Tibial nerve (tissue), 4 donors: Measurements from ENCODE around the gene TCF12.

Experiments used
- EP300 ChIP-seq, 2 donors: sonication (generic); formaldehyde crosslinking; IDR thresholded peaks; one replicate each; pipeline ENCODE4 v1.6.1; 2017; ENCODE audit warnings: antibody characterized with exemption in 2 of 2, mild to moderate bottlenecking in 1 of 2
- TF ChIP-seq, protein P1 (sequence below), 5 experiments: fragments of 200-600 bp in 3 of 5; fragments of 450-650 bp in 2 of 5; sonication (generic) in 3 of 5; IDR thresholded peaks; one replicate each; pipeline ENCODE4 v1.5.1; 2016 to 2019; ENCODE audit warnings: antibody characterized with exemption in 5 of 5, mild to moderate bottlenecking in 3 of 5, moderate library complexity in 2 of 5

DNA sequence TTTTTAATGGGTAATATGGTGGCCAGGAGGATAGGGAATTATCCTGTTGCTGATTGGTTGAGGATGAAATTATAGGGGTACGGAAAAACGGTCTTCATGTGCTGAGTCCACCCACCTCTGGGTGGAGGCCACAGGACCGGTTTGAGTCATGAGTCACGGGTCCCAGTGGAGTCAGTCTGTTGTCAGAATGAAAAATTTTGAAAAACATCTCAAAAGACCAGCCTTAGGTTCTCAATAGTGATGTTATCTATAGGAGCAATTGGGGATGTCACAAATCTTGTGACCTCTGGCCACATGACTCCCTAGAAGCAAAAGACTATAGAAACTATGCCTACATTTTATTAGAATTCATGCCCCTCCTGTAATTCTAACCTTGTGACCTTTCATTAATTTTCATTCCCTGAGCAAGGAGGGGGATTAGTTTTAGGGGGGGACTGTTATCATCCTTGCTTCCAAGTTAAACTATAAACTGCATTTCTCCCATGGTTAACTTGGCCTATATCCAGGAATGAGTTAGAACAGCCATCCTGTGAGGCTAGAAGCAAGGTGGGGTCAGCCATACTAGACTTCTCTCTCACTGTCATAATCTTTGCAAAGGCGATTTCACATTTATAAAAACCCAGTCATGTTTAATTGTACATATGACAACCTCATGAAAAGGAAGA, 101.2 kb downstream of the TCF12 start:
- TF ChIP-seq, protein P1, sequence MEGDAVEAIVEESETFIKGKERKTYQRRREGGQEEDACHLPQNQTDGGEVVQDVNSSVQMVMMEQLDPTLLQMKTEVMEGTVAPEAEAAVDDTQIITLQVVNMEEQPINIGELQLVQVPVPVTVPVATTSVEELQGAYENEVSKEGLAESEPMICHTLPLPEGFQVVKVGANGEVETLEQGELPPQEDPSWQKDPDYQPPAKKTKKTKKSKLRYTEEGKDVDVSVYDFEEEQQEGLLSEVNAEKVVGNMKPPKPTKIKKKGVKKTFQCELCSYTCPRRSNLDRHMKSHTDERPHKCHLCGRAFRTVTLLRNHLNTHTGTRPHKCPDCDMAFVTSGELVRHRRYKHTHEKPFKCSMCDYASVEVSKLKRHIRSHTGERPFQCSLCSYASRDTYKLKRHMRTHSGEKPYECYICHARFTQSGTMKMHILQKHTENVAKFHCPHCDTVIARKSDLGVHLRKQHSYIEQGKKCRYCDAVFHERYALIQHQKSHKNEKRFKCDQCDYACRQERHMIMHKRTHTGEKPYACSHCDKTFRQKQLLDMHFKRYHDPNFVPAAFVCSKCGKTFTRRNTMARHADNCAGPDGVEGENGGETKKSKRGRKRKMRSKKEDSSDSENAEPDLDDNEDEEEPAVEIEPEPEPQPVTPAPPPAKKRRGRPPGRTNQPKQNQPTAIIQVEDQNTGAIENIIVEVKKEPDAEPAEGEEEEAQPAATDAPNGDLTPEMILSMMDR (IDR thresholded peaks at IDR 0.05) = no peak
- TF ChIP-seq EP300 (IDR thresholded peaks at IDR 0.05) = no peak
